Neural crest cell (in vitro differentiated cells): Measurements from ENCODE around the gene SCN4B. TPM values are rescaled to one million over a fixed set of nuclear protein-coding genes. Genes with fewer than 3 reads are reported as not detected.

Experiments
- DNase-seq: peaks from one replicate; pipeline ENCODE4 v3.0.0; 2021; ENCODE audit warnings: low read depth, mixed read lengths, low spot score
- H3K27ac Mint-ChIP-seq: one replicate; pipeline ENCODE4 v1.8.0; 2021; ENCODE audit warnings: mild to moderate bottlenecking, mixed read lengths; ENCODE audit not compliant: unreplicated experiment
- H3K27me3 Mint-ChIP-seq: 2 replicates; pipeline ENCODE4 v1.8.0; 2021; ENCODE audit warnings: low read depth, mild to moderate bottlenecking, mixed read lengths
- H3K36me3 Mint-ChIP-seq: 2 replicates; pipeline ENCODE4 v1.8.0; 2021; ENCODE audit warnings: low read depth, mild to moderate bottlenecking, mixed read lengths
- H3K4me1 Mint-ChIP-seq: 2 replicates; pipeline ENCODE4 v1.8.0; 2021; ENCODE audit warnings: mixed read lengths
- H3K4me3 Mint-ChIP-seq: one replicate; pipeline ENCODE4 v1.8.0; 2021; ENCODE audit warnings: mild to moderate bottlenecking, mixed read lengths
- H3K9me3 Mint-ChIP-seq: 2 replicates; pipeline ENCODE4 v1.8.0; 2021; ENCODE audit warnings: mixed read lengths
- CTCF ChIP-seq: fragments of 200-600 bp; sonication (generic); conservative IDR thresholded peaks from 2 replicates; pipeline ENCODE4 v1.5.0; 2021; ENCODE audit warnings: antibody characterized with exemption, mild to moderate bottlenecking
- total RNA-seq: library from RNA; stranded (reverse); gene quantifications from 2 replicates; pipeline ENCODE4 v1.2.1, GENCODE V29; 2021

The SCN4B gene
- total RNA-seq, 1 donor from 2014 or later, result 2.0 TPM

DNA sequence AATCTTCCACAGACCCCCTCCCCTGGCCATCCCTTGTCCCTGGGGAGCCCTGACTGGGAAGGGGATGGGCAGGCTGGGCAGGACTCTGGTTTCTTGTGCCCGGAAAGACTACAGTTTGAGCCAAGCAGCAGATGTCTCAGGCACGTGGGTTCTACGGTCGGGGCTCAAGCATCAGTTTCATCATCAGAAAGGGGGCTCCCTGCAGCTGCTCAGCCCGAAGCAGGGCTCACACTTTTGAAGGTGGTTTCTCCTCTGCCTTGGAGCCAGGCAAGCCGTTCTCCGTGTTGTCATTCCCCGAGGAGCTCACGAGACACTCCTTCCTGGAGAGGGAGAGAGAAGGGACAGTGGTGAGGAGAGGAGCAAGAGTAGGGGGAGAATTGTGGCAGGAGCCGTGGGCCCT is 15.8 kb downstream of the SCN4B start:
- Mint-ChIP-seq H3K36me3 (no peaks in the 10 kb centered on the region), H3K9me3 (no peaks in the 10 kb centered on the region), H3K4me3 (no peak overlapping the region), H3K4me1 (peaks cover 7% of the 10 kb centered on the region), H3K27ac (no peak overlapping the region), H3K27me3 (peaks cover 38% of the 10 kb centered on the region)
- no peak for DNase-seq
- TF ChIP-seq CTCF, result no peak

GRCh38 chr11:118136341-118136740 is 16.3 kb downstream of the SCN4B start:
- DNase-seq, result no peak
- Mint-ChIP-seq H3K27me3 (peaks cover 33% of the 10 kb centered on the region), H3K4me1 (peaks cover 7% of the 10 kb centered on the region), H3K36me3 (no peaks in the 10 kb centered on the region), H3K9me3 (no peaks in the 10 kb centered on the region), H3K27ac (no peak overlapping the region), H3K4me3 (no peak overlapping the region)
- TF ChIP-seq CTCF, result no peak

GRCh38 chr11:118135796-118136165 is 16.8 kb downstream of the SCN4B start:
- DNase-seq, result no peak
- Mint-ChIP-seq H3K27me3 (peaks cover 29% of the 10 kb centered on the region), H3K36me3 (no peaks in the 10 kb centered on the region), H3K4me1 (peaks cover 7% of the 10 kb centered on the region), H3K4me3 (no peak overlapping the region), H3K9me3 (no peaks in the 10 kb centered on the region), H3K27ac (no peak overlapping the region)
- no peak for TF ChIP-seq CTCF

- H3K27ac Mint-ChIP-seq, result no peak overlapping the region
- TF ChIP-seq CTCF, result no peak
- no peaks in the 10 kb centered on the region for H3K9me3 Mint-ChIP-seq
- H3K27me3 Mint-ChIP-seq, result peaks cover 24% of the 10 kb centered on the region
- no peaks in the 10 kb centered on the region for H3K36me3 Mint-ChIP-seq
- no peak overlapping the region for H3K4me3 Mint-ChIP-seq
- H3K4me1 Mint-ChIP-seq, result peaks cover 7% of the 10 kb centered on the region
- DNase-seq, result no peak
Observed at GRCh38 chr11:118135051-118135795, 17.4 kb downstream of the SCN4B start.

DNA sequence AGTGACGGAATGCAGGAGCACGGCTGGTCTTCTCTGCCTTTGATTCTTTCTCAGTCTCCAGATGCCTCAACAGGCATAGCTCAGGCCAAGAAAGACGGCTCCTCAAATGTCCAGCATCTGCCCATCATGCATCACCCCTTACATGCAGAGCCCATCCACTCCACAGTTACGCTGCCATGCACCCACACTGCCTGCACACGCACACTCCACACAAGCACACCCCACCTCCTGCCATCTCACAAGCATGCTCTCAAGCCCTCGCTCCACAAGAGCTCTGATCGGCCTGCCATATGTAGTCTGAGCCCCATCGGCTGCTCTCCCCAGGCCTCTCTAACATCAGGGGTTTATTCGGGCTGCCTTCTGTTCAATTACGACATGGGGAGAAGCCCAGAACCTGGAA is 18.8 kb downstream of the SCN4B start:
- H3K9me3 Mint-ChIP-seq, result no peaks in the 10 kb centered on the region
- no peak for DNase-seq
- no peak overlapping the region for H3K4me3 Mint-ChIP-seq
- peaks cover under 1% of the 10 kb centered on the region for H3K4me1 Mint-ChIP-seq
- TF ChIP-seq CTCF, result no peak
- H3K27me3 Mint-ChIP-seq, result peaks cover 13% of the 10 kb centered on the region
- H3K36me3 Mint-ChIP-seq, result no peaks in the 10 kb centered on the region
- no peak overlapping the region for H3K27ac Mint-ChIP-seq
